Right lobe of liver (tissue), 4 donors: ENCODE data around the gene OST4.
"Not testable (repeated sequence)": the region's sequence is repeated elsewhere in the genome, so short reads cannot be mapped to it uniquely, and the experiment has no call there.

Experiments
- CTCF ChIP-seq, 4 donors: fragments of 200-600 bp in 3 of 4; fragments of 450-650 bp in 1 of 4; IDR thresholded peaks; one replicate each; pipeline versions ENCODE4 v1.5.1 to v1.8.0; 2016 to 2022; ENCODE audit warnings: antibody characterized with exemption in 4 of 4, mild to moderate bottlenecking in 2 of 4
- POLR2A ChIP-seq: fragments of 450-650 bp; IDR thresholded peaks from one replicate; pipeline ENCODE4 v1.6.1; 2017; ENCODE audit warnings: antibody characterized with exemption, mild to moderate bottlenecking
- donor health status: DM: no; HTN: no; CAD: no.
- donor health status: DM: no; HTN: no; CAD: no.
- donor health status: DM: no; HTN: yes; CAD: no.

DNA sequence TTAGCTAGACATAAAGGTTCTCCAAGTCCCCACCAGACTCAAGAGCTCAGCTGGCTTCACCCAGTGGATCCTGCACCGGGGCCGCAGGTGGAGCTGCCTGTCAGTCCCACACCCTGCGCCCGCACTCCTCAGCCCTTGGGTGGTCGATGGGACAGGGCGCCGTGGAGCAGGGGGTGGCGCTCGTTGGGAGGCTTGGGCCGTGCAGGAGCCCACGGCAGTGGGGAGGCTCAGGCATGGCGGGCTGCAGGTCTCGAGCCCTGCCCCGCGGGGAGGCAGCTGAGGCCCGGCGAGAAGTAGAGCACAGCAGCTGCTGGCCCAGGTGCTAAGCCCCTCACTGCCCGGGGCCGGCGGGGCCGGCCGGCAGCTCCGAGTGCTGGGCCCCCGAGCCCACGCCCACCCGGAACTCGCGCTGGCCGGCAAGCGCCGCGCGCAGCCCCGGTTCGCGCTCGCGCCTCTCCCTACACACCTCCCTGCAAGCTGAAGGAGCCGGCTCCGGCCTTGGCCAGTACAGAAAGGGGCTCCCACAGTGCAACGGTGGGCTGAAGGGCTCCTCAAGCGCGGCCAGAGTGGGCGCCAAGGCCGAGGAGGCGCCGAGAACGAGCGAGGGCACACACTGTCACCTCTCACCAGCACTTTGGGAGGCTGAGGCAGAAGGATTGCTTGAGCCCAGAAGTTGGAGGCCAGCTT, 40.1 kb upstream of the OST4 start:
- TF ChIP-seq CTCF (IDR thresholded peaks at IDR 0.05); POLR2A: not testable (repeated sequence)
